ENCODE measurements around the gene ZEB2.
A peak's percentile ranks its signal among the peaks of the same experiment; 100 is the strongest.

Gene ZEB2

GRCh38 chr2:144476682-144477081 is 43.2 kb downstream of the ZEB2 start:
- Histone ChIP-seq H3K4me1 (ENCODE audit: insufficient read depth, low read length) (peaks cover 63% of the 10 kb centered on the region), H3K27me3 (ENCODE audit: insufficient read depth, low read length) (no peaks in the 10 kb centered on the region), H3K27ac (ENCODE audit: low read depth, low read length) (no peak overlapping the region), H3K9ac (ENCODE audit: low read depth, low read length) (no peak overlapping the region), H3K36me3 (ENCODE audit: insufficient read depth, low read length) (no peaks in the 10 kb centered on the region; the same call in 1 of the 2 replicates), H3K9me3 (ENCODE audit: insufficient read depth, low read depth, low read length) (no peaks in the 10 kb centered on the region), H3K4me3 (ENCODE audit: low read length) (no peak overlapping the region)
- WGBS: 97% methylated on average over 1 of the region's 1 CpG

- Histone ChIP-seq H3K4me3 (ENCODE audit: low read length) (no peak overlapping the region), H3K36me3 (ENCODE audit: insufficient read depth, low read length) (no peaks in the 10 kb centered on the region; the same call in 1 of the 2 replicates), H3K9ac (ENCODE audit: low read depth, low read length) (no peak overlapping the region), H3K9me3 (ENCODE audit: insufficient read depth, low read depth, low read length) (no peaks in the 10 kb centered on the region), H3K4me1 (ENCODE audit: insufficient read depth, low read length) (peaks cover 66% of the 10 kb centered on the region), H3K27me3 (ENCODE audit: insufficient read depth, low read length) (no peaks in the 10 kb centered on the region), H3K27ac (ENCODE audit: low read depth, low read length) (no peak overlapping the region)
- WGBS: 97% methylated on average over 6 of the region's 6 CpGs
Measured at GRCh38 chr2:144475569-144476275, 44.2 kb downstream of the ZEB2 start.

GRCh38 chr2:144475044-144475443 is 44.9 kb downstream of the ZEB2 start:
- H3K4me1 ChIP-seq (ENCODE audit: insufficient read depth, low read length): peaks cover 66% of the 10 kb centered on the region
- WGBS: 63% methylated on average over 1 of the region's 2 CpGs
- no peak overlapping the region for H3K9ac ChIP-seq (ENCODE audit: low read depth, low read length)
- no peak overlapping the region for H3K4me3 ChIP-seq (ENCODE audit: low read length)
- no peaks in the 10 kb centered on the region for H3K27me3 ChIP-seq (ENCODE audit: insufficient read depth, low read length)
- no peaks in the 10 kb centered on the region; the same call in 1 of the 2 replicates for H3K36me3 ChIP-seq (ENCODE audit: insufficient read depth, low read length)
- no peaks in the 10 kb centered on the region for H3K9me3 ChIP-seq (ENCODE audit: insufficient read depth, low read depth, low read length)
- H3K27ac ChIP-seq (ENCODE audit: low read depth, low read length): no peak overlapping the region

- 86% methylated on average over 5 of the region's 5 CpGs for WGBS
- no peak overlapping the region for H3K27ac ChIP-seq (ENCODE audit: low read depth, low read length)
- no peaks in the 10 kb centered on the region for H3K9me3 ChIP-seq (ENCODE audit: insufficient read depth, low read depth, low read length)
- H3K4me3 ChIP-seq (ENCODE audit: low read length): no peak overlapping the region
- H3K4me1 ChIP-seq (ENCODE audit: insufficient read depth, low read length): peaks cover 65% of the 10 kb centered on the region
- H3K9ac ChIP-seq (ENCODE audit: low read depth, low read length): no peak overlapping the region
- no peaks in the 10 kb centered on the region for H3K27me3 ChIP-seq (ENCODE audit: insufficient read depth, low read length)
- no peaks in the 10 kb centered on the region; the same call in 1 of the 2 replicates for H3K36me3 ChIP-seq (ENCODE audit: insufficient read depth, low read length)
Measured at GRCh38 chr2:144474017-144474416, 45.9 kb downstream of the ZEB2 start.

GRCh38 chr2:144472911-144473310 is 47.0 kb downstream of the ZEB2 start:
- H3K9ac ChIP-seq (ENCODE audit: low read depth, low read length): no peak overlapping the region
- H3K27me3 ChIP-seq (ENCODE audit: insufficient read depth, low read length): no peaks in the 10 kb centered on the region
- peaks cover 60% of the 10 kb centered on the region for H3K4me1 ChIP-seq (ENCODE audit: insufficient read depth, low read length)
- H3K36me3 ChIP-seq (ENCODE audit: insufficient read depth, low read length): no peaks in the 10 kb centered on the region; the same call in 1 of the 2 replicates
- no peak overlapping the region for H3K27ac ChIP-seq (ENCODE audit: low read depth, low read length)
- 87% methylated on average over 2 of the region's 2 CpGs for WGBS
- no peaks in the 10 kb centered on the region for H3K9me3 ChIP-seq (ENCODE audit: insufficient read depth, low read depth, low read length)
- H3K4me3 ChIP-seq (ENCODE audit: low read length): no peak overlapping the region

- peaks cover 61% of the 10 kb centered on the region for H3K4me1 ChIP-seq (ENCODE audit: insufficient read depth, low read length)
- H3K9ac ChIP-seq (ENCODE audit: low read depth, low read length): no peak overlapping the region
- no peak overlapping the region for H3K4me3 ChIP-seq (ENCODE audit: low read length)
- H3K36me3 ChIP-seq (ENCODE audit: insufficient read depth, low read length): no peaks in the 10 kb centered on the region; the same call in 1 of the 2 replicates
- WGBS: 94% methylated on average over 2 of the region's 2 CpGs
- H3K9me3 ChIP-seq (ENCODE audit: insufficient read depth, low read depth, low read length): no peaks in the 10 kb centered on the region
- no peaks in the 10 kb centered on the region for H3K27me3 ChIP-seq (ENCODE audit: insufficient read depth, low read length)
- H3K27ac ChIP-seq (ENCODE audit: low read depth, low read length): peak overlapping the region; percentile 78; the same call in 1 of the 2 replicates
Measured at GRCh38 chr2:144472046-144472412, 47.9 kb downstream of the ZEB2 start.

- Histone ChIP-seq H3K9me3 (ENCODE audit: insufficient read depth, low read depth, low read length) (no peaks in the 10 kb centered on the region), H3K27ac (ENCODE audit: low read depth, low read length) (peak overlapping the region; percentile 85), H3K36me3 (ENCODE audit: insufficient read depth, low read length) (no peaks in the 10 kb centered on the region; the same call in 1 of the 2 replicates), H3K27me3 (ENCODE audit: insufficient read depth, low read length) (no peaks in the 10 kb centered on the region), H3K4me3 (ENCODE audit: low read length) (peak overlapping the region; percentile 22; the same call in 1 of the 2 replicates), H3K4me1 (ENCODE audit: insufficient read depth, low read length) (peaks cover 59% of the 10 kb centered on the region), H3K9ac (ENCODE audit: low read depth, low read length) (no peak overlapping the region)
- no CpG with 5 or more reads among the region's 2 CpGs for WGBS
Measured at GRCh38 chr2:144471305-144472045, 48.4 kb downstream of the ZEB2 start.

- no peaks in the 10 kb centered on the region for H3K9me3 ChIP-seq (ENCODE audit: insufficient read depth, low read depth, low read length)
- no peaks in the 10 kb centered on the region; the same call in 1 of the 2 replicates for H3K36me3 ChIP-seq (ENCODE audit: insufficient read depth, low read length)
- no peak overlapping the region for H3K4me3 ChIP-seq (ENCODE audit: low read length)
- peak overlapping the region; percentile 85; the same call in 1 of the 2 replicates for H3K27ac ChIP-seq (ENCODE audit: low read depth, low read length)
- H3K4me1 ChIP-seq (ENCODE audit: insufficient read depth, low read length): peaks cover 54% of the 10 kb centered on the region
- H3K27me3 ChIP-seq (ENCODE audit: insufficient read depth, low read length): no peaks in the 10 kb centered on the region
- no peak overlapping the region for H3K9ac ChIP-seq (ENCODE audit: low read depth, low read length)
- WGBS: 81% methylated on average over 2 of the region's 3 CpGs
Measured at GRCh38 chr2:144470816-144471215, 49.1 kb downstream of the ZEB2 start.

GRCh38 chr2:144470334-144470733 is 49.6 kb downstream of the ZEB2 start:
- Histone ChIP-seq H3K4me3 (ENCODE audit: low read length) (no peak overlapping the region), H3K9me3 (ENCODE audit: insufficient read depth, low read depth, low read length) (no peaks in the 10 kb centered on the region), H3K27ac (ENCODE audit: low read depth, low read length) (peak overlapping the region; percentile 85; the same call in 1 of the 2 replicates), H3K4me1 (ENCODE audit: insufficient read depth, low read length) (peaks cover 54% of the 10 kb centered on the region), H3K36me3 (ENCODE audit: insufficient read depth, low read length) (no peaks in the 10 kb centered on the region; the same call in 1 of the 2 replicates), H3K9ac (ENCODE audit: low read depth, low read length) (no peak overlapping the region), H3K27me3 (ENCODE audit: insufficient read depth, low read length) (no peaks in the 10 kb centered on the region)
- 100% methylated on average over 1 of the region's 1 CpG for WGBS

- Histone ChIP-seq H3K27me3 (ENCODE audit: insufficient read depth, low read length) (no peaks in the 10 kb centered on the region), H3K9ac (ENCODE audit: low read depth, low read length) (no peak overlapping the region), H3K4me1 (ENCODE audit: insufficient read depth, low read length) (peaks cover 54% of the 10 kb centered on the region), H3K27ac (ENCODE audit: low read depth, low read length) (peak overlapping the region; percentile 29; the same call in 1 of the 2 replicates), H3K9me3 (ENCODE audit: insufficient read depth, low read depth, low read length) (no peaks in the 10 kb centered on the region), H3K36me3 (ENCODE audit: insufficient read depth, low read length) (no peaks in the 10 kb centered on the region; the same call in 1 of the 2 replicates), H3K4me3 (ENCODE audit: low read length) (no peak overlapping the region)
- WGBS: 30% methylated on average over 2 of the region's 2 CpGs
Measured at GRCh38 chr2:144469798-144470197, 50.1 kb downstream of the ZEB2 start.
